Endothelial cell of umbilical vein (primary cell): ENCODE data around the gene CNRIP1. TPM values are rescaled to one million over a fixed set of nuclear protein-coding genes. Genes with fewer than 3 reads are reported as not detected.

Experiments
- BruUV-seq: library from RNA; stranded (reverse); fragments of 400-500 nt; replicated peaks from 2 replicates; lab custom pipeline; 2021; lab: Mats Ljungman, UMichigan
- CTCF ChIA-PET: fragments of 300-600, 350-600 bp; sonication (Branson Sonifier 250); formaldehyde crosslinking; loops from one replicate; lab custom pipeline; 2021; ENCODE audit warnings: antibody characterized with exemption, inconsistent platforms; lab: Charles Lee
- POLR2A ChIA-PET: fragments of 300-600, 350-600 bp; sonication (Branson Sonifier 250); formaldehyde crosslinking; loops from one replicate; lab custom pipeline; 2021; ENCODE audit warnings: antibody characterized with exemption, inconsistent platforms; lab: Charles Lee
- DNase-seq: peaks from one replicate; pipeline ENCODE4 v3.0.0-alpha.2; 2011; ENCODE audit warnings: low read depth, low spot score
- FAIRE-seq: peaks from 2 replicates; lab custom pipeline; 2011; peaks lifted over from hg19 to GRCh38; lab: Jason Lieb, UNC
- H2AFZ ChIP-seq: 2 replicates; pipeline ENCODE4 v1.6.0; 2012; ENCODE audit warnings: low read depth, low read length, control low read depth, inconsistent platforms
- H3K27ac ChIP-seq: 2 replicates; pipeline ENCODE4 v1.5.1; 2011; ENCODE audit warnings: low read depth, mild to moderate bottlenecking, control low read depth, low read length, moderate library complexity; ENCODE audit not compliant: insufficient read depth
- H3K27me3 ChIP-seq, 2 experiments: 2 replicates each; pipeline versions ENCODE4 v1.6.0 to v1.6.1; 2011; ENCODE audit warnings: low read length in 2 of 2, mixed read lengths in 1 of 2; ENCODE audit not compliant: control insufficient read depth in 2 of 2, insufficient read depth in 2 of 2
- H3K36me3 ChIP-seq, 2 experiments: 2 replicates in 1 of 2; 3 replicates in 1 of 2; pipeline ENCODE4 v1.5.1; 2011; ENCODE audit warnings: low read length in 2 of 2, mild to moderate bottlenecking in 1 of 2, moderate library complexity in 1 of 2; ENCODE audit not compliant: control insufficient read depth in 2 of 2, insufficient read depth in 2 of 2; ENCODE audit errors: extremely low read depth in 1 of 2
- H3K4me1 ChIP-seq: 3 replicates; pipeline ENCODE4 v1.5.1; 2011; ENCODE audit warnings: mild to moderate bottlenecking, low read length; ENCODE audit not compliant: control insufficient read depth, insufficient read depth; ENCODE audit errors: extremely low read depth
- H3K4me2 ChIP-seq: 2 replicates; pipeline ENCODE4 v1.6.1; 2011; ENCODE audit warnings: low read length, control low read depth, mixed read lengths; ENCODE audit not compliant: insufficient read depth
- H3K4me3 ChIP-seq, 3 experiments: fragments of 200-600 bp in 1 of 3; sonication (generic), shearing (Covaris generic) in 1 of 3; replicated peaks in 1 of 3; 2 replicates each; pipeline ENCODE4 v1.5.1; 2011 to 2016; ENCODE audit warnings: control low read depth in 3 of 3, low read length in 3 of 3, mild to moderate bottlenecking in 2 of 3, inconsistent platforms in 1 of 3, low read depth in 1 of 3, moderate library complexity in 1 of 3; ENCODE audit not compliant: insufficient read depth in 1 of 3
- H3K79me2 ChIP-seq: 2 replicates; pipeline ENCODE4 v1.6.0; 2012; ENCODE audit warnings: low read length, inconsistent platforms; ENCODE audit not compliant: control insufficient read depth, insufficient read depth
- H3K9ac ChIP-seq: replicated peaks from 2 replicates; pipeline ENCODE3; 2011; ENCODE audit warnings: low read length, control low read depth; ENCODE audit not compliant: insufficient read depth; ENCODE audit errors: extremely low read depth
- H3K9me1 ChIP-seq: replicated peaks from 3 replicates; pipeline ENCODE4 v1.6.0; 2011; ENCODE audit warnings: mild to moderate bottlenecking, low read length; ENCODE audit not compliant: control insufficient read depth, insufficient read depth; ENCODE audit errors: extremely low read depth
- H3K9me3 ChIP-seq: replicated peaks from 2 replicates; pipeline ENCODE4 v1.5.1; 2012; ENCODE audit warnings: low read length, inconsistent platforms; ENCODE audit not compliant: control insufficient read depth, insufficient read depth
- H4K20me1 ChIP-seq: replicated peaks from 2 replicates; pipeline ENCODE3; 2011; ENCODE audit warnings: mild to moderate bottlenecking, low read length; ENCODE audit not compliant: control insufficient read depth, insufficient read depth; ENCODE audit errors: extremely low read depth
- POLR2A ChIP-seq: IDR thresholded peaks from 2 replicates; pipeline ENCODE4 v1.6.1; 2012; ENCODE audit warnings: low read depth, mild to moderate bottlenecking, control low read depth, low read length
- dilution Hi-C: fragments of 300-500 bp; cut with MboI; formaldehyde crosslinking; loops from one replicate; pipeline ENCODE4 v1.15.0; 2019; ENCODE audit warnings: low sequenced_read_pairs; ENCODE audit not compliant: extremely low pct_ligation_motif_present
- intact Hi-C: fragments of 100-400 bp; cut with micrococcal nuclease; formaldehyde crosslinking; loops from one replicate; pipeline ENCODE4 v1.10.0; 2022
- polyA plus RNA-seq, 4 experiments: library from polyadenylated mRNA; depleted of rRNA in 3 of 4; stranded (reverse) in 3 of 4; unstranded in 1 of 4; fragments of >200 nt; gene quantifications; 2 replicates each; pipeline versions ENCODE4 v1.2.1 to v1.2.3, GENCODE V29; 2011 to 2012; ENCODE audit warnings: missing spikeins in 1 of 4
- total RNA-seq: library from RNA; stranded (reverse); gene quantifications from 2 replicates; pipeline ENCODE4 v1.2.3, GENCODE V29; 2021

CNRIP1 gene
- total and polyA plus RNA-seq, 2 donors (not counting 3 experiments of a cell fraction or from before 2014, with no cell fraction given), result 74.6 to 98.9 TPM

DNA sequence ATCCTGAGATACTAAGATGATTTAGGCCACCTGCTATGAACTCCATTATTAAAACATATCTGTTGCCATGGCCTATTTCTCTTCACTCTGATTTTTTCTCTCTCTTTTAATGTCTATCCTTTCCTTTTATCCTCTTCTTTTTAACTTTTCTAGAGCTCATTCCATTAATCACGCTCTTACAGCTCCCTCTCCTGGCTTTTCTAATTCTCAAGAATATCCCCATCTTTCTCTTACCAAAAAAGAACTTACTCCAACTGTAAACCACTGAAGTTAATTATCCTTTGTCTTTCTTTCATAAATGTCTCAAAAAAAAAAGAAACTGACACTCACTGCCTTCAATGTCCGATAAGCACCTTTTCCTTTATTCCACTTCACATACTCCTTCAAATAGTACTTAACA lies 75.3 kb downstream of the CNRIP1 start:
- DNase-seq (no peak), FAIRE-seq (no peak)
- ChIA-PET CTCF (interaction anchor here (0.6 to 3.7 kb wide), 15 partner anchors 9 to 122 kb away, joined by 3 to 52 read pairs (median 4); no protein-coding TSS in a partner anchor), POLR2A (no interaction called here)
- Histone ChIP-seq H3K9me3 (no peaks in the 10 kb centered on the region), H3K9ac (no peak overlapping the region), H3K27me3 (no peaks in the 10 kb centered on the region), H3K27ac (no peak overlapping the region), H3K4me3 (no peak overlapping the region), H2AFZ (no peak overlapping the region), H3K9me1 (no peaks in the 10 kb centered on the region), H3K4me2 (no peak overlapping the region), H4K20me1 (peaks cover 41% of the 10 kb centered on the region), H3K36me3 (no peaks in the 10 kb centered on the region), H3K79me2 (peaks cover 100% of the 10 kb centered on the region), H3K4me1 (peaks cover 21% of the 10 kb centered on the region)
- dilution Hi-C loops (no loop called here), intact Hi-C loops (no loop called here)
- BruUV-seq, result no TSS peak
- TF ChIP-seq POLR2A, result no peak

Other genes with a start within 250 kb of the CNRIP1 start
- 19.9 and 25.6 TPM in 2 replicates for gene PNO1, start 162.1 kb downstream of the CNRIP1 start, total RNA-seq
- 9.4 and 9.9 TPM in 2 replicates for gene PNO1, start 162.1 kb downstream of the CNRIP1 start, polyA plus RNA-seq
- gene PPP3R1, start 67.4 kb downstream of the CNRIP1 start, total RNA-seq, result 61.9 and 62.2 TPM in 2 replicates
- gene PPP3R1, start 67.4 kb downstream of the CNRIP1 start, polyA plus RNA-seq, result 5.1 and 8.4 TPM in 2 replicates
- 0.11 and 0.18 TPM in 2 replicates for gene PLEK, start 45.3 kb upstream of the CNRIP1 start, total RNA-seq
- gene PLEK, start 45.3 kb upstream of the CNRIP1 start, polyA plus RNA-seq, result 0.03 TPM in 1 of 2 replicates, not detected in the other
- 0.73 and 0.83 TPM in 2 replicates for gene FBXO48, start 147.3 kb upstream of the CNRIP1 start, total RNA-seq
- gene FBXO48, start 147.3 kb upstream of the CNRIP1 start, polyA plus RNA-seq, result 0.46 and 0.48 TPM in 2 replicates
- 2.3 and 2.4 TPM in 2 replicates for gene APLF, start 147.6 kb upstream of the CNRIP1 start, total RNA-seq
- gene APLF, start 147.6 kb upstream of the CNRIP1 start, polyA plus RNA-seq, result 0.70 and 0.75 TPM in 2 replicates